Activated T-helper 2 cell treated with anti-CD3 and anti-CD28 coated beads, Interferon-gamma antibody, Interleukin-2, Interleukin-4, amounts not matched to agents 10 μg/mL and 5 μg/mL and 100 μg/mL, durations not matched to agents 14 hours and 24 hours and 36 hours (primary cell): ENCODE results near the gene C1orf74. TPM values are rescaled to one million over a fixed set of nuclear protein-coding genes. Genes with fewer than 3 reads are reported as not detected.
A peak's percentile ranks its signal among the peaks of the same experiment; 100 is the strongest.

Source experiments
- DNase-seq: peaks from one replicate; pipeline ENCODE4 v3.0.0; 2021; ENCODE audit warnings: low spot score
- H3K27ac Mint-ChIP-seq: one replicate; pipeline ENCODE4 v1.8.0; 2021; ENCODE audit warnings: mixed read lengths
- H3K27me3 Mint-ChIP-seq: one replicate; pipeline ENCODE4 v1.8.0; 2021; ENCODE audit warnings: low read depth, mixed read lengths
- H3K36me3 Mint-ChIP-seq: one replicate; pipeline ENCODE4 v1.8.0; 2021; ENCODE audit warnings: low read depth, mixed read lengths
- H3K4me1 Mint-ChIP-seq: one replicate; pipeline ENCODE4 v1.8.0; 2021; ENCODE audit warnings: low read depth, mixed read lengths
- H3K4me3 Mint-ChIP-seq: one replicate; pipeline ENCODE4 v1.8.0; 2021; ENCODE audit warnings: low read depth, mild to moderate bottlenecking, moderate library complexity, mixed read lengths
- H3K9me3 Mint-ChIP-seq: one replicate; pipeline ENCODE4 v1.8.0; 2021; ENCODE audit warnings: mixed read lengths
- intact Hi-C: fragments of 100-400 bp; cut with micrococcal nuclease; formaldehyde crosslinking; loops from one replicate; pipeline ENCODE4 v1.15.1; 2023
- total RNA-seq: library from RNA; stranded (reverse); gene quantifications from 2 replicates; pipeline ENCODE4 v1.2.3, GENCODE V29; 2022

Gene C1orf74
- total RNA-seq, 1 donor from 2014 or later, result 3.0 TPM

GRCh38 chr1:209777587-209777986, 6.8 kb downstream of the C1orf74 start:
- Mint-ChIP-seq H3K27me3 (no peaks in the 10 kb centered on the region), H3K9me3 (no peaks in the 10 kb centered on the region), H3K27ac (peak overlapping the region; percentile 38), H3K4me3 (no peak overlapping the region), H3K36me3 (peaks cover 60% of the 10 kb centered on the region), H3K4me1 (peaks cover 40% of the 10 kb centered on the region)
- intact Hi-C loops, result no loop called here
- no peak for DNase-seq

DNA sequence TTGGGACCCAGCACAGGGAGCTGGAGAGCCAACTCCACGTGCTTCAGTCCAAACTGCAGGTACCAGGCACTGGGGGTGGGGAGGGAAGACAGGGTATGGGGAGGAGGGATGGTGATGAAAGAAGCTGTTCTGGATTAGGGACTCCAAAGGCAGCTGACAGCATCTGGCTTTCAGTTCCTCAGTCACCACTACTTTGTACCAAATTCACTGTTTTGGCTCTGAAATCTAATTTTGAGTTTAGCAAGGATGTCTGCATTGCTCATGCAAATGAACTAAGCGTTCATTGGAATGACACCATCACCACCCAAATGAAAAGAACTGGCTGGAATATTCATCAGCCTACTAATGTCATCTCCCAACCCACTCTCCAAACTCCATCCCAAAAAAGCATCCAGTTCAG, 8.7 kb downstream of the C1orf74 start:
- intact Hi-C loops, result no loop called here
- peaks cover 47% of the 10 kb centered on the region for H3K36me3 Mint-ChIP-seq
- no peak overlapping the region for H3K4me3 Mint-ChIP-seq
- DNase-seq, result no peak
- H3K27me3 Mint-ChIP-seq, result no peaks in the 10 kb centered on the region
- no peak overlapping the region for H3K27ac Mint-ChIP-seq
- H3K9me3 Mint-ChIP-seq, result no peaks in the 10 kb centered on the region
- H3K4me1 Mint-ChIP-seq, result peaks cover 37% of the 10 kb centered on the region

DNA sequence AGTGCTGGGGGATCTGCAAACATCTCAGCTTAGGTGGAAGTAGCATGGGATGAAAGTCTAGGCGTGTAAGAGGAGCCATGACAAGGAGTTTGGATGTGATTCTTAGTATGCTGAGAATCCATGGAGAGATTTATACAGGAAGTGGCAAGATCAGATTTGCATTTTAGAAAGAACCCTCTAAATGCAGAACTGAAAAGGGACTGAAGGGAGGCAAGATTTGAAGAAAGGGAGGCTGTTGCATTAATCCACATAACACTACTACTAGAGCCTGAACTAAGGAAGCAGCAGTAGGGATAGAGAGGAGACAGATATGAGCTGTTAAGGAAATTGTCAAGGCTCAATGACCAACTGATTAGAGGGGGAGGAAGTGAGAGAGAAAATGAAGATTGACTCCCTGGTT, 9.8 kb downstream of the C1orf74 start:
- Mint-ChIP-seq H3K27me3 (no peaks in the 10 kb centered on the region), H3K4me1 (peaks cover 29% of the 10 kb centered on the region), H3K27ac (peak overlapping the region; percentile 72), H3K4me3 (no peak overlapping the region), H3K36me3 (peaks cover 37% of the 10 kb centered on the region), H3K9me3 (no peaks in the 10 kb centered on the region)
- no peak for DNase-seq
- intact Hi-C loops, result no loop called here

DNA sequence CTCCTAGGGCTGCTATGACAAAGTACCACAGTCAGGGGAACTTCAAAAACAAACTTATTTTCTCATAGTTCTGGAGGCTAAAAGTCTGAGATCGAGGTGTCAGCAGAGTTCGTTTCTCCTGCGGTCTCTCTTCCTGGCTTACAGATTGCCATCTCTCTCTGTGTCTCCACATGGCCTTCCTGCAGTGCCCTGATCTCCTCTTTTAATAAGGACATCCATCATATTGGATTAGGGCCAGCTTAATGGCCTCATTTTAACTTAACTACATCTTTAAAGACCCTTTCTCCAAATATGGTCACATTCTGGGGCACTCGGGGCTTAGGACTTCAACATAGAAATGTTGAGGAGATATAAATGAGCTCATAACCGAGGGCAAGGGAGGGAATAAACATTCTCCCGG, 12.2 kb downstream of the C1orf74 start:
- intact Hi-C loops, result no loop called here
- no peak overlapping the region for H3K27ac Mint-ChIP-seq
- peaks cover 46% of the 10 kb centered on the region for H3K4me1 Mint-ChIP-seq

GRCh38 chr1:209770636-209771415, 13.5 kb downstream of the C1orf74 start:
- Mint-ChIP-seq H3K4me3 (no peak overlapping the region), H3K27ac (no peak overlapping the region), H3K36me3 (peaks cover 2% of the 10 kb centered on the region), H3K9me3 (no peaks in the 10 kb centered on the region), H3K4me1 (peaks cover 55% of the 10 kb centered on the region), H3K27me3 (no peaks in the 10 kb centered on the region)
- DNase-seq, result no peak
- intact Hi-C loops, result no loop called here

More for the DNA sequence above, 12.2 kb downstream of the C1orf74 start:
- no peak for DNase-seq
- no peaks in the 10 kb centered on the region for H3K27me3 Mint-ChIP-seq
- H3K4me3 Mint-ChIP-seq, result no peak overlapping the region
- H3K9me3 Mint-ChIP-seq, result no peaks in the 10 kb centered on the region
- H3K36me3 Mint-ChIP-seq, result peaks cover 13% of the 10 kb centered on the region

DNA sequence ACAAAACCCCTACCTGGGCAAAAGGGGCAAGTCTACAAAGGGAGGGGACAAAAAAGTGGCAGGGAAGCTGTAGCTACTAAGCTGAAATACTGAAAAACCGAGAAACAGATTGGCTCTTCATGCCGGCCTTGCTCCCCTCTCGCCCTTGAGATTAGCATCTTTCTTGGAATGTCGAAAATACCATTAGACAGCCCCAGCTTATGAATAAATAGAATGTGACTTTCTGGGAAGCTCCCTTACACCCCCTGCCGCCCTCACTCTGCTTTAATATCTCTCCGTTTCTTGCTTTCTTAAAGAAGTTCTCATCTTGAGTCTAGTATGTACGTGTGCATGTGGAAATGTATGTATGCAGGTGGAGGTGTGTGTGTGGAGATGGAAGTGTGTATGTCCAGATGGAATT, 14.4 kb downstream of the C1orf74 start:
- intact Hi-C loops, result loop anchor here (1.0 to 2.0 kb wide), 2 partner anchors 14 to 67 kb away; partner anchors contain the start of gene C1orf74
- Mint-ChIP-seq H3K27me3 (no peaks in the 10 kb centered on the region), H3K9me3 (no peaks in the 10 kb centered on the region), H3K4me3 (no peak overlapping the region), H3K27ac (no peak overlapping the region), H3K36me3 (peaks cover 4% of the 10 kb centered on the region), H3K4me1 (peaks cover 57% of the 10 kb centered on the region)
- no peak for DNase-seq

- peak; percentile 73 for DNase-seq
- intact Hi-C loops, result loop anchor here (1.0 to 2.0 kb wide), 2 partner anchors 15 to 67 kb away; partner anchors contain the start of gene C1orf74
Observed at GRCh38 chr1:209769171-209769904, 15.0 kb downstream of the C1orf74 start.

DNA sequence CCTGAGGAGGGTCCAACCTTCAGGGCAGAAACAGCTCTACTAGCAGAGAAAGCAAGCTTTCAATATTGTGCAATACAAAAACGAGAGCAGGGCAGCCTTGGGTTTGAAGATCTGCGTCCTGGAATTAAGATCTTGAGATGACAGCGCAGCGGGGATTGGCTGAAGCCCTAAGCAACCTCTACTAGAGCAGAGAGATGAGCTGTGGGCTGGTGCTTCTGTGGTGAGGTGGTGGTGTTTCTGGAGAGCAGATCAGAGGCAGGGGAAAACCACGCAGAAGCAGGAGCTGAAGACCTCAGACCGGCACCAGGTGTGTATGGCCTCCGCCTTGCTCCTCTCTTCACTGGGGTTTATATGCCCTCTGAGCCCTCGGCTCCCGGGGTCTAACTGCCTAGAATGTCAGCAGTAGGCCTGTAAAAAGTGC, 16.0 kb downstream of the C1orf74 start:
- H3K4me1 Mint-ChIP-seq, result peaks cover 53% of the 10 kb centered on the region
- H3K36me3 Mint-ChIP-seq, result peaks cover 17% of the 10 kb centered on the region
- peak; percentile 85 for DNase-seq
- no peaks in the 10 kb centered on the region for H3K9me3 Mint-ChIP-seq
- no peak overlapping the region for H3K4me3 Mint-ChIP-seq
- intact Hi-C loops, result loop anchor here (1.0 to 2.0 kb wide), 5 partner anchors 12 to 68 kb away; partner anchors contain the start of genes TRAF3IP3 and UTP25
- H3K27ac Mint-ChIP-seq, result no peak overlapping the region
- H3K27me3 Mint-ChIP-seq, result no peaks in the 10 kb centered on the region

More at GRCh38 chr1:209769171-209769904, 15.0 kb downstream of the C1orf74 start:
- Mint-ChIP-seq H3K9me3 (no peaks in the 10 kb centered on the region), H3K36me3 (peaks cover 7% of the 10 kb centered on the region), H3K4me1 (peaks cover 54% of the 10 kb centered on the region), H3K27me3 (no peaks in the 10 kb centered on the region), H3K27ac (no peak overlapping the region), H3K4me3 (no peak overlapping the region)

DNA sequence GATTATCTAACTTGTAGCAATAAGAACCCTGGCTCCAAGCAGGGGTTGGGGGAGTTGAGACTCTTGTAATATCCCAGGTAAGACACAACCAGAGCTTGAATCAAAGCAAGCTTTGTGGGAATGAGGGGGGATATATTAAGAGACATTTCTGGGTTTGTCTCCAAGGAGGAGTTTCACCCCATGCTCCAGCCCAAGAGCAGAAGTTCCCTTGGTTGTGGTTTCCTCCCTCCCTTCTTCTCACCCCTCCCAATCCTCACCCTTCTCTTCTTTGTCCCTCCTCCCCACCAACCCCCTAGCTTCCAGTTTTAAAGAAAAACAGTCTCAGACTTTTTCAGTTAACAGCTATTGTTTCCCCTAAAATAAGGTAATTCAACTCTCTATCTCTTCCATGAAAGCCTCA, 16.7 kb downstream of the C1orf74 start:
- peaks cover 54% of the 10 kb centered on the region for H3K4me1 Mint-ChIP-seq
- no peak overlapping the region for H3K27ac Mint-ChIP-seq
- H3K9me3 Mint-ChIP-seq, result no peaks in the 10 kb centered on the region
- H3K27me3 Mint-ChIP-seq, result no peaks in the 10 kb centered on the region
- intact Hi-C loops, result loop anchor here (1.0 to 2.0 kb wide), 5 partner anchors 11 to 69 kb away; partner anchors contain the start of genes TRAF3IP3 and UTP25
- H3K4me3 Mint-ChIP-seq, result no peak overlapping the region
- peaks cover 24% of the 10 kb centered on the region for H3K36me3 Mint-ChIP-seq
- no peak for DNase-seq

DNA sequence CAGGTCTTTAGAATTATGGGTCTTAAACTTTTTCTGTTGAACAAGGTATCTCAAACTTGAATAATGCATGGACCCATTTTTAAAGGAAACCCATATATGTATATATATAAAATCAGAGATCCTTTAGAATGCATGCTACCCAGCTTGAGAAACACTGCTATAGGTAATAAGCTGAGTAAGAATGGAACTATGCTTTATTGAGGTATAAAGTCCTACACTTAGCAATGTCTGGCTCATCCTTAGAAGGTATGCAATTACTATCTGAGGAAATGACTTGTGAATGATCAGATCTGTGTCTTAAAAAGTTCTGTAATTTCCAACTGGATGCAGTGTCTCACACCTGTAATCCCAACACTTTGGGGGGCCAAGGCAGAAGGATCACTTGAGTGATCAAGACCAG, 17.3 kb downstream of the C1orf74 start:
- no peak for DNase-seq
- Mint-ChIP-seq H3K4me1 (peaks cover 57% of the 10 kb centered on the region), H3K4me3 (peak overlapping the region; percentile 59), H3K27me3 (no peaks in the 10 kb centered on the region), H3K36me3 (peaks cover 30% of the 10 kb centered on the region), H3K27ac (peak overlapping the region; percentile 51), H3K9me3 (no peaks in the 10 kb centered on the region)
- intact Hi-C loops, result no loop called here

DNA sequence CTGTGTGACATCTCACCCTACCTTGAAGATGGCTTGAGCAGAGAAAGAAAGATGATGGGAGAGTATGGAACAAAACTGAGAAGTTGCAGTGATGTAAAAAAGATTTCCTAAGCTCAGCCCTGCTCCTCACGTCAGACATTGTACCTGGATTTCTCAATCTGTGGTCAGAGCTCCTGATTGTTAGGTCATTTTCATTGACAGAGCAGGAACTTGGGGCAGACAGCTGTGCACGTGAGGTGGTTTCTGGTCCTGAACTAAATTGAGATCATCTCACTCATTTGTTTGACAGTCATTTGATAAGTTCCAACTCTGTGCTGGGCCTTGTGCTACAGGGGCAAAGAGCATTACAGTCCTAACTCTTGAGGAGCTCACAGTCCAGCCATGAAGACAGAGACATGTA, 18.3 kb downstream of the C1orf74 start:
- no peak for DNase-seq
- Mint-ChIP-seq H3K36me3 (peaks cover 40% of the 10 kb centered on the region), H3K27me3 (no peaks in the 10 kb centered on the region), H3K4me1 (peaks cover 67% of the 10 kb centered on the region), H3K9me3 (no peaks in the 10 kb centered on the region), H3K27ac (peak overlapping the region; percentile 65), H3K4me3 (peak overlapping the region; percentile 59)
- intact Hi-C loops, result no loop called here

DNA sequence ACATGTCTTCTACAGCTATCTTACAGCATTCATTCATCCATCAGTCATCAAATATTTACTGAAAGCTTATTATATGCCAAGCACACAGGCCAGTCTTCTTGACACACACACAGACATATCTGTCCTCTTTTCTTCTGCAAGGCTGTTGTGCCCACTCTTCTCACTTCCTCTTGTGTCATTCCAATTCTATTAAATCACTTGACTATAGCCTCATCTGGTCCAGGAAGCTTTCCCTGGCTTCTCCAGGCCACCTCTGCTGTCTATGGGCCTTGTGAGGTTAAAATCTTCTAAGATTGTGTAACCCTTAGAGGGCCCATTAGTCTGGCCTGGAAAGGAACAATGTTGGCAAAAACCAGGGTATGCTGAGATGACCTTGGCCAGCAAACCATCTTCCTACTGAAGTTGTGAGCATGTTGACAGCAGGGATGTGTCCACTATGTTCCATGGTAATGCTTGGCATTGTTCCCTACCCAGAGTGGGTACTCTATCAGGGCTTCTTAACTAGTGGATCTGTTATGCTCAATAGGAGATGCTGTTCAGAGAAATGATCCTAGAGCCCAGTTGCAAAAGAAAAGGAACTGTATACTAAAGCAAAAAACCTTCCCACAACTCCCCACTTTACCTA, 23.2 kb downstream of the C1orf74 start:
- H3K4me1 Mint-ChIP-seq, result peaks cover 64% of the 10 kb centered on the region
- intact Hi-C loops, result loop anchor here (5.0 kb wide), 1 partner anchor 581 kb away; no protein-coding TSS in a partner anchor
- peak overlapping the region; percentile 79 for H3K4me3 Mint-ChIP-seq
- H3K36me3 Mint-ChIP-seq, result peaks cover 90% of the 10 kb centered on the region
- no peaks in the 10 kb centered on the region for H3K27me3 Mint-ChIP-seq
- H3K9me3 Mint-ChIP-seq, result no peaks in the 10 kb centered on the region
- DNase-seq, result no peak
- peak overlapping the region; percentile 84 for H3K27ac Mint-ChIP-seq
